Sigmoid colon (tissue), 3 donors: ENCODE results near the gene CTSD.

Experiments
- CTCF ChIP-seq, 4 experiments: fragments of 450-650 bp in 3 of 4; fragments of 200-600 bp in 1 of 4; IDR thresholded peaks; one replicate each; pipeline ENCODE4 v1.5.1; 2016 to 2019; ENCODE audit warnings: antibody characterized with exemption in 4 of 4, mild to moderate bottlenecking in 3 of 4, moderate library complexity in 2 of 4
- POLR2A ChIP-seq, 2 donors: fragments of 450-650 bp; IDR thresholded peaks; one replicate each; pipeline ENCODE4 v1.6.1; 2016; ENCODE audit warnings: antibody characterized with exemption in 2 of 2, mild to moderate bottlenecking in 2 of 2, moderate library complexity in 2 of 2

DNA sequence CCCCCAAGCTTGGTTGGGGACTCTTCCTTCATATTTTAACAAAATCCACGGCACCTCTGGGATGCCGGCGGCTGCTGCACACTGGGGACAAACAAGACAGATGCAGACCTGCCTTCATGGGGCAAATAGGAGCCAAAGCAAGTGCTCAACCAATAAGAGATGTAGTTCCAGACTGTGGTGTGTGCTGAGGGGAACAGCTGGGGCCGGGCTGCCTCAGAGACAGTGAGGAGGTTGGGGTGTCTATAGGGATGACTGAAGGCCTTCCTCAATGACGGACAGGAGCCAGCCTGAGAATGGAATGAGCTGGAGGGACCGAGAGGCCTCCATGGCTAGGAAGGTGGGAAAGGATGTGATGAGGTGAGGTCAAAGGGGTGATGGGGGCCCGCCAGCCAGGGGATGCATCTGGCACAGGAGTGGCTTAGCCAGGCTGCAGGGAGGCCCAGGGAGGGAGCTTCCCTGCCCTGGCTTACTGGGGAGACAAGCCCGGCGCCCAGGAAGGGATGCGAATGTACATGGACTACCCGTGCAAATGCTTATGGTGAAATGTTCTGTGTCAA is 10.3 kb upstream of the CTSD start:
- no peak for TF ChIP-seq POLR2A (IDR thresholded peaks at IDR 0.05)
- TF ChIP-seq CTCF (IDR thresholded peaks at IDR 0.05), result no peak
